Stimulated activated CD4-positive, alpha-beta T cell treated with anti-CD3 and anti-CD28 coated beads, Interleukin-1b, Interleukin-23, amount 100 ng/mL, for 48 hours (primary cell): ENCODE results near the gene GRHPR.
A peak's percentile ranks its signal among the peaks of the same experiment; 100 is the strongest.

ENCODE experiments used
- DNase-seq: peaks from one replicate; pipeline ENCODE4 v3.0.0-alpha.2; 2020

The GRHPR gene

GRCh38 chr9:37399336-37399735 lies 23.2 kb upstream of the GRHPR start:
- DNase-seq = no peak

- no peak for DNase-seq
Observed at GRCh38 chr9:37404590-37404989, 17.9 kb upstream of the GRHPR start.

- DNase-seq = no peak
Observed at GRCh38 chr9:37405350-37405749, 17.1 kb upstream of the GRHPR start.

GRCh38 chr9:37405764-37406380 lies 16.6 kb upstream of the GRHPR start:
- DNase-seq = no peak

- DNase-seq = no peak
Observed at GRCh38 chr9:37406603-37407401, 15.7 kb upstream of the GRHPR start.

- DNase-seq = no peak
Observed at GRCh38 chr9:37407468-37407867, 15.0 kb upstream of the GRHPR start.

- peak; percentile 83 for DNase-seq
Observed at GRCh38 chr9:37408933-37409710, 13.4 kb upstream of the GRHPR start.

- DNase-seq = no peak
Observed at GRCh38 chr9:37410354-37410861, 12.1 kb upstream of the GRHPR start.

- DNase-seq = peak; percentile 65
Observed at GRCh38 chr9:37410969-37411785, 11.3 kb upstream of the GRHPR start.

- DNase-seq = no peak
Observed at GRCh38 chr9:37412431-37413151, 9.9 kb upstream of the GRHPR start.

- DNase-seq = no peak
Observed at GRCh38 chr9:37413311-37413710, 9.2 kb upstream of the GRHPR start.

GRCh38 chr9:37414503-37414943 lies 8.0 kb upstream of the GRHPR start:
- no peak for DNase-seq

GRCh38 chr9:37415011-37415719 lies 7.3 kb upstream of the GRHPR start:
- DNase-seq = peak; percentile 81

GRCh38 chr9:37417252-37417803 lies 5.2 kb upstream of the GRHPR start:
- no peak for DNase-seq

GRCh38 chr9:37417857-37418618 lies 4.5 kb upstream of the GRHPR start:
- DNase-seq = no peak

GRCh38 chr9:37419204-37419603 lies 3.3 kb upstream of the GRHPR start:
- no peak for DNase-seq

- no peak for DNase-seq
Observed at GRCh38 chr9:37420271-37421215, 2.0 kb upstream of the GRHPR start.

GRCh38 chr9:37421914-37422288 lies 595 bp upstream of the GRHPR start:
- DNase-seq = no peak

- no peak for DNase-seq
Observed at GRCh38 chr9:37423508-37423907, 1.0 kb downstream of the GRHPR start.
